ENCODE measurements around the gene ANO2.
"Not testable (repeated sequence)": the region's sequence is repeated elsewhere in the genome, so short reads cannot be mapped to it uniquely, and the experiment has no call there.

The ANO2 gene

DNA sequence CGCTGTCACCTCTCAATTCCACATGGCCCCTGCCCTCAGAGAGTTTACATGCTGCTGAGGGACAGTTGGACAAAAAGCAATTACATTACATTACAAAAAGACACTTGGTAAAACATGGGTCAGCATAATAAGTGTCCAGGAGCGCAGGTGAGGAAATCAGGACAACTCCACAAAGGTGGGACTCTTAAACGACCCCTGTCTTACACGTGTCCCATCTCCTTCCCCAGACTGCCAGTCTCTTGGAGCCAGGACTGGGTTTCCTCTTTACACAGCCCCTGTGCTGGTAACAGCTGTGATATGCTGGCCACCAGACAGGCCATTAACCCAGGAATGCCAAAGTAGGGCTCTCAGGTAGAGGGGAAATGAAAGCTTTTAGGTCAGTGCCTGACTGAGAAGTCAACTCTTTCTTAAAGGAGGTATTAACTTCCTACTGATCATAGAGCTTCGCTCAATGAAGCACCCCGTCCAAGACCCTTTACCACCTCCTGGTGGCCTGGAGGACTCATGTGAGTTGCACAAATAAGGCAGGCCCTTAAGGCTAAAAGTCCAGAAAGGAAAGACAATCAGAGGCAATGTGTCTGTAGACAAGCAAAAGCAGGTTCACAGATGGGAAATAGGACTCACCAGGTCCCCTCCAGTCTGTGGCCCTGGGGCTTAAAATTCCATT, 55.5 kb downstream of the ANO2 start:
- TF ChIP-seq, protein P1, sequence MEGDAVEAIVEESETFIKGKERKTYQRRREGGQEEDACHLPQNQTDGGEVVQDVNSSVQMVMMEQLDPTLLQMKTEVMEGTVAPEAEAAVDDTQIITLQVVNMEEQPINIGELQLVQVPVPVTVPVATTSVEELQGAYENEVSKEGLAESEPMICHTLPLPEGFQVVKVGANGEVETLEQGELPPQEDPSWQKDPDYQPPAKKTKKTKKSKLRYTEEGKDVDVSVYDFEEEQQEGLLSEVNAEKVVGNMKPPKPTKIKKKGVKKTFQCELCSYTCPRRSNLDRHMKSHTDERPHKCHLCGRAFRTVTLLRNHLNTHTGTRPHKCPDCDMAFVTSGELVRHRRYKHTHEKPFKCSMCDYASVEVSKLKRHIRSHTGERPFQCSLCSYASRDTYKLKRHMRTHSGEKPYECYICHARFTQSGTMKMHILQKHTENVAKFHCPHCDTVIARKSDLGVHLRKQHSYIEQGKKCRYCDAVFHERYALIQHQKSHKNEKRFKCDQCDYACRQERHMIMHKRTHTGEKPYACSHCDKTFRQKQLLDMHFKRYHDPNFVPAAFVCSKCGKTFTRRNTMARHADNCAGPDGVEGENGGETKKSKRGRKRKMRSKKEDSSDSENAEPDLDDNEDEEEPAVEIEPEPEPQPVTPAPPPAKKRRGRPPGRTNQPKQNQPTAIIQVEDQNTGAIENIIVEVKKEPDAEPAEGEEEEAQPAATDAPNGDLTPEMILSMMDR (IDR thresholded peaks at IDR 0.05; ENCODE audit: insufficient read depth, low read length, poor library complexity, severe bottlenecking) = peak; percentile 16
- Histone ChIP-seq H3K36me3 (ENCODE audit: control insufficient read depth, insufficient read depth, low read length) (no peaks in the 10 kb centered on the region), H3K4me3 (replicated peaks; ENCODE audit: low read depth, low read length) (no peak overlapping the region), H3K27me3 (replicated peaks; ENCODE audit: control insufficient read depth, insufficient read depth, low read length) (no peaks in the 10 kb centered on the region; the same call in 1 of the 2 replicates)
- DNase-seq (ENCODE audit: extremely low read depth, insufficient read length) = no peak

DNA sequence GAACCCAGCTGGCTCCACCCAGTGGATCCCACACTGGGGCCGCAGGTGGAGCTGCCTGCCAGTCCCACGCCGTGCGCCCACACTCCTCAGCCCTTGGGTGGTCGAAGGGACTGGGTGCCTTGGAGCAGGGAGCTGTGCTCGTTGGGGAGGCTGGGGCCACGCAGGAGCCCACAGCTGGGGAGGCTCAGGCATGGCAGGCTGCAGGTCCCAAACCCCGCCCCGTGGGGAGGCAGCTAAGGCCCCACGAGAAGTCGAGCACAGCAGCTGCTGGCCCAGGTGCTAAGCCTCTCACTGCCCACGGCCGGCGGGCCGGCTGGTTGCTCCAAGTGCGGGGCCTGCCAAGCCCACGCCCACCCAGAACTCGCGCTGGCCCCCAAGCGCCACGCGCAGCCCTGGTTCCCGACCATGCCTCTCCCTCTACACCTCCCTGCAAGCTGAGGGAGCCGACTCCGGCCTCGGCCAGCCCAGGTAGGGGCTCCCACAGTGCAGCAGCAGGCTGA, 56.2 kb downstream of the ANO2 start:
- TF ChIP-seq, protein P1 (IDR thresholded peaks at IDR 0.05; ENCODE audit: insufficient read depth, low read length, poor library complexity, severe bottlenecking) = no peak
- no peaks in the 10 kb centered on the region; the same call in 1 of the 2 replicates for H3K27me3 ChIP-seq (replicated peaks; ENCODE audit: control insufficient read depth, insufficient read depth, low read length)
- H3K36me3 ChIP-seq (ENCODE audit: control insufficient read depth, insufficient read depth, low read length) = no peaks in the 10 kb centered on the region
- no peak overlapping the region for H3K4me3 ChIP-seq (replicated peaks; ENCODE audit: low read depth, low read length)
- no peak for DNase-seq (ENCODE audit: extremely low read depth, insufficient read length)

DNA sequence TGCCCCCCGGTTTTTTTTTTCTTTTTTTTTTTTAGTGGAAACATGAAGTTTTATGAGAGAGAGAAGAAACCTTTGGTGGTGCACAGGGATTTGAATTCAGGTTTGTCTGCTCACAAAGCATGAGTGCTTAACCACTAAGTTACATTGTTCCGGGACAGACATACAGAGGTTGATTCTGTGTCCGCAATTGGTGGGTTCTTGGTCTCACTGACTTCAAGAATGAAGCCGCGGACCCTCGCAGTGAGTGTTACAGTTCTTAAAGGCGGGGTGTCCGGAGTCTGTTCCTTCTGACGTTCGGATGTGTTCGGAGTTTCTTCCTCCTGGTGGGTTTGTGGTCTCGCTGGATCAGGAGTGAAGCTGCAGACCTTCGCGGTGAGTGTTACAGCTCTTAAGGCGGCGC, 57.2 kb downstream of the ANO2 start:
- not testable (repeated sequence) for H3K4me3 ChIP-seq (replicated peaks; ENCODE audit: low read depth, low read length); DNase-seq (ENCODE audit: extremely low read depth, insufficient read length); H3K27me3 ChIP-seq (replicated peaks; ENCODE audit: control insufficient read depth, insufficient read depth, low read length); H3K36me3 ChIP-seq (ENCODE audit: control insufficient read depth, insufficient read depth, low read length)

DNA sequence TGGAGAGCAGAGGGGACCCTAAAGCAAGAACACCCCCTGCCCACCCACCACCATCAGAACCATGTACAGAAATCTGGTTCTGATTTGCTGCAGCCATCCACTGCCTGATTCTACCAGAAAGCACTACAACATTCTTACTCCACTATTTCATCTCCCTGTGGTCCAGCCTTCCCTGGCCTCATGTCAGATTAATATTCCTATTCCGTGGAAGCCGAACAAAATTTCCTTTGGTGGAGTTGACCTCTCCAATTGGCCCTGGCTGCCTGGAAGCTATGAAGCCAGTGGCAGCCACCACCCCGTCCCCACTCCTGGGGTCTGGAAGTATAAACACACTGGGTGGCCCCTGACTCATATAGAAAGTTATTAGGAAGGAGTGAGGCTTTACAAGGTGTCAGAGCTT, 60.2 kb downstream of the ANO2 start:
- TF ChIP-seq, protein P1 (IDR thresholded peaks at IDR 0.05; ENCODE audit: insufficient read depth, low read length, poor library complexity, severe bottlenecking) = no peak
- Histone ChIP-seq H3K27me3 (replicated peaks; ENCODE audit: control insufficient read depth, insufficient read depth, low read length) (no peaks in the 10 kb centered on the region; the same call in 1 of the 2 replicates), H3K36me3 (ENCODE audit: control insufficient read depth, insufficient read depth, low read length) (no peaks in the 10 kb centered on the region), H3K4me3 (replicated peaks; ENCODE audit: low read depth, low read length) (no peak overlapping the region)
- no peak for DNase-seq (ENCODE audit: extremely low read depth, insufficient read length)

DNA sequence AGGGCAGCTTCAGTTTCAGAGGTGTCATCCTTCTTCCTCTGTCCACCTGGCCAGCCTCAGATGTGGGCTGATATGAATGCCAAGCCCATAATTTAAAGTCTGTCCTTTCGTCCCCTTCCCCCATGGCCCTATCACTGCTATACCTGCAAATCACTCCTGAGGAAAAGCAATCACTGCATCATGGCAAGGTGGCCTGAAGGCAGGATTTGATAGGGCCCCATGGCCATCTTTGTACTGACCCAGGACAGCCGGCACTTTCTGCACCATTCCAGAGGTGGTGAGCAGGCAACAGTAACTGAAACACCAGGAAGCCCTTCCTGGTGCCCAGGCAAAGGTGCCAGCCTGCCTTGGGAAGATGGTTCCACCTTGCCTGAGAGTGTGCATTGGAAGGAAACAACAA, 60.8 kb downstream of the ANO2 start:
- TF ChIP-seq, protein P1 (IDR thresholded peaks at IDR 0.05; ENCODE audit: insufficient read depth, low read length, poor library complexity, severe bottlenecking) = no peak
- Histone ChIP-seq H3K36me3 (ENCODE audit: control insufficient read depth, insufficient read depth, low read length) (no peaks in the 10 kb centered on the region), H3K27me3 (replicated peaks; ENCODE audit: control insufficient read depth, insufficient read depth, low read length) (no peaks in the 10 kb centered on the region; the same call in 1 of the 2 replicates), H3K4me3 (replicated peaks; ENCODE audit: low read depth, low read length) (no peak overlapping the region)
- no peak for DNase-seq (ENCODE audit: extremely low read depth, insufficient read length)

DNA sequence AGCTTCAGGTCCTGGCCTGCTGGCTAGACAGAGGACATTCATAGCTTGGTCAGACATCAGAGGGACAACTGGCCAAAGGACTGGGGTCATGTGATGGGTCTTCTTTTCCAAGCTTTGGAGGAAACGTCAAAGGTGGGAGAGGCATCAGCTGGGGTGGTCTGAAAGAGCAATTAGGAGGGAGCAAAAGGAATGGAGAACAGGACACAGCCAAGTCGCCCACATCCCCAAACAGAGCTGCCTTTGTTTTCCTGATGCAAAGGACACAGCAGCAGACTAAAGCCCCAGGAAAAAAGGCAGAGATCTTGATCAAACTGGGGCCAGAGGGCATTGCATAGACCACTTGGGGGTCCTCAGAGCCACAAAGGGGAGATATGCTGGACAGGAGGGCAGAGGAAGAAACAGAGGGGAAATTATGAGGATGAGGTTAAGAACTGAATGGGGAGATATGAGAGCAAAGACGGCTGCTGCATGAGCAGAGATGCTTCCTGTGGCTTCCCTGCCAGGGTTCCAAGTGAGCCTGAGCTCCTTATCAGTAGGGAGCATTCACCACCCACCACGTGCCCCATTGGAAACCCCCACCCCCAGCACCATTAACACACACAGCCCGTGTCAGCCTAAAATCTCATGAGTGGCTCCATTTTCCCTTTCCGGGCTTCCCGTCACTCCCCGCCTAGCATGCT, 62.4 kb downstream of the ANO2 start:
- TF ChIP-seq, protein P1 (IDR thresholded peaks at IDR 0.05; ENCODE audit: insufficient read depth, low read length, poor library complexity, severe bottlenecking) = no peak
- Histone ChIP-seq H3K27me3 (replicated peaks; ENCODE audit: control insufficient read depth, insufficient read depth, low read length) (no peaks in the 10 kb centered on the region; the same call in 1 of the 2 replicates), H3K36me3 (ENCODE audit: control insufficient read depth, insufficient read depth, low read length) (no peaks in the 10 kb centered on the region), H3K4me3 (replicated peaks; ENCODE audit: low read depth, low read length) (no peak overlapping the region)
- no peak for DNase-seq (ENCODE audit: extremely low read depth, insufficient read length)

Measured in GM06990 (cell line).